HL-60 (cell line): ENCODE measurements around the gene PPCDC.
A peak's percentile ranks its signal among the peaks of the same experiment; 100 is the strongest.

Experiments
- DNase-seq, 2 experiments: peaks; one replicate each; pipeline ENCODE4 v3.0.0-alpha.2; 2010 to 2020; ENCODE audit warnings: low read depth in 1 of 2, low spot score in 1 of 2
- H3K27ac ChIP-seq: fragments of 250-450 bp; sonication (Bioruptor Pico); replicated peaks from 2 replicates; pipeline ENCODE4 v1.5.1; 2020; ENCODE audit warnings: mild to moderate bottlenecking, moderate library complexity
- H3K27me3 ChIP-seq: fragments of 250-450 bp; sonication (Bioruptor Pico); 2 replicates; pipeline ENCODE4 v1.5.1; 2021; ENCODE audit warnings: mild to moderate bottlenecking, moderate library complexity; ENCODE audit not compliant: insufficient read depth, poor library complexity, severe bottlenecking
- H3K4me3 ChIP-seq: replicated peaks from 2 replicates; pipeline ENCODE4 v1.5.1; 2011; ENCODE audit warnings: mild to moderate bottlenecking, control low read depth, low read length; ENCODE audit not compliant: insufficient read depth
- CTCF ChIP-seq: IDR thresholded peaks from one replicate; pipeline ENCODE4 v1.5.1; 2011; ENCODE audit warnings: low read length, control low read depth, inconsistent platforms; ENCODE audit not compliant: insufficient read depth
- GABPA ChIP-seq: IDR thresholded peaks from 2 replicates; pipeline ENCODE4 v1.6.1; 2012; ENCODE audit warnings: low read depth
- POLR2AphosphoS5 ChIP-seq: IDR thresholded peaks from 2 replicates; pipeline ENCODE4 v1.6.1; 2012; ENCODE audit warnings: low read depth
- REST ChIP-seq: IDR thresholded peaks from 2 replicates; pipeline ENCODE4 v1.6.1; 2012; ENCODE audit warnings: low read depth; ENCODE audit not compliant: insufficient replicate concordance
- SPI1 ChIP-seq: IDR thresholded peaks from 2 replicates; pipeline ENCODE4 v1.6.1; 2012; ENCODE audit warnings: low read depth, mild to moderate bottlenecking, borderline replicate concordance

PPCDC gene

GRCh38 chr15:75038231-75038630 is 14.8 kb downstream of the PPCDC start:
- no peaks in the 10 kb centered on the region for H3K27me3 ChIP-seq
- no peak overlapping the region for H3K4me3 ChIP-seq
- peak overlapping the region; percentile 26; the same call in 1 of the 2 replicates for H3K27ac ChIP-seq
- no peak for DNase-seq
- TF ChIP-seq POLR2AphosphoS5 (no peak), SPI1 (no peak), REST (no peak), GABPA (no peak), CTCF (no peak)

- H3K27ac ChIP-seq: peak overlapping the region; percentile 89
- peak; percentile 100 for DNase-seq
- no peaks in the 10 kb centered on the region for H3K27me3 ChIP-seq
- TF ChIP-seq REST (no peak), CTCF (peak; percentile 76), POLR2AphosphoS5 (peak; percentile 93), GABPA (no peak), SPI1 (peak; percentile 98)
- H3K4me3 ChIP-seq: no peak overlapping the region
Observed at GRCh38 chr15:75042730-75043508, 19.5 kb downstream of the PPCDC start.

GRCh38 chr15:75043509-75044257 is 20.3 kb downstream of the PPCDC start:
- no peak for TF ChIP-seq REST
- TF ChIP-seq CTCF: peak; percentile 28
- peak overlapping the region; percentile 89 for H3K27ac ChIP-seq
- H3K27me3 ChIP-seq: no peaks in the 10 kb centered on the region
- DNase-seq: peak; percentile 86 to 92
- H3K4me3 ChIP-seq: no peak overlapping the region
